Left hindlimb (tissue), 1 donor: ENCODE measurements around the gene IGSF3.

Experiments
- DNase-seq: peaks from one replicate; pipeline ENCODE4 v3.0.0-alpha.2; 2018

Gene IGSF3

DNA sequence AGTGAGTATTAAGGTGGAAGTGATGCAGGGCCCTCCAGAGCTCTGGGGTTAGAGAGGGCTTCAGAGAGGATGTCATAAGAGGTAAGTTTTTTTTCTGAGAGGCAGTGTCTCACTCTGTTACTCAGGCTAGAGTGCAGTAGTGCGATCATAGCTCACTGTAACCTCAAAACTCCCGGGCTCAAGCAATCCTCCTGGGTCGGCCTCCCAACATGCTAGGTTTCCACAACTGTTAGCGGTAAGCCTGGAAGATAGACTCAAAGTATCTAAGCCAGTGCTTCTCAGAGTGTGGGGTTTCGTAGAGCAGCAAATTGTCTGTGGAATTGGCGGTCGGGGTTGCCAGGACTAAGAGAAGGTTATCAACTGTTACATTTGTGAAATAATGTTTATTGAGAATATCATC lies 18.6 kb upstream of the IGSF3 start:
- DNase-seq, result no peak

DNA sequence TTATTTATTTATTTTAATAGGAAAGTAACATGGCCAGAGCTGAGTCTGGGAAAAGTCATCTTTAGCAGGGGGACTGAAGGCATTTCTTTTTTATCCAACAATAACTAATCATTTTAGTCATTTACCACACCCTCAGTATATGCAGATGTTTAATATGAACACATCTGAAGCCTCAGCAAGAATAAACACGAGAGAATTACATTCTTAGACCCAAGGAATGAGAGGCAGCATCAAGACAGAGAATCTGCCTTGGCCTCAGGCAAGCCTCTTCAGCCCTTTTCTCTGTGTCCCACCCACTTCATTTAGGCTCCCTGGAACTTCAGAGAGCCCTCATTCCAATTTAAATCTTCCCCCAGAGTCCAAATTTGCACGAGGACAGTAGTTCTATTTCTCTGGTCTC lies 17.0 kb upstream of the IGSF3 start:
- no peak for DNase-seq

DNA sequence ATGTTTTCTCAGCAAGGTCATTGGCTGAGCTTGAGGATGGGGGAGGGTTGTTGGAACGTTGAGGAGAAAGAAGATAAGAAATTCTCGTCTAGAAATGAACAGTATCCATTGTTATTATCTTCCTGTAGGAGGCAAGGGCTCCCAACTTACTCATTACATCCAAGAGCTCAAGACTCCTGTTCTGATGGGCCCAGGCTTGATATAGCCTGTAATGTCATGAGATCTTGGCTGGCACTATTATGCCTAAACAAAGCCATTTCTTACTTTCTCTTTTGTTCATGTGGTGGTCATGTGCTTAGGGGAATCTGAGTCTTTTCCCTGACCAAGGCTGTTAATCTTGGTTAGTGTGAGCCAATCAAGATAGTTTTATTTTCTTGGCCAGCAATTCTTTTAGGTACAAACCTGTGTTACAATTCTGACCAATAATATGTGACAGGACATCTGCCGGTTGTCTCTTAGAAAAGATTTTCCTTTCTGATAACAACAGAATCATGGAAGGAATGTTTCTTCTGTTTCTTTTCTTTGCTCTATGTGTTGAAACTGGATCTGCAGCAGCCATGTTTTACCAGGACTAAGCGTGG lies 15.2 kb upstream of the IGSF3 start:
- no peak for DNase-seq

DNA sequence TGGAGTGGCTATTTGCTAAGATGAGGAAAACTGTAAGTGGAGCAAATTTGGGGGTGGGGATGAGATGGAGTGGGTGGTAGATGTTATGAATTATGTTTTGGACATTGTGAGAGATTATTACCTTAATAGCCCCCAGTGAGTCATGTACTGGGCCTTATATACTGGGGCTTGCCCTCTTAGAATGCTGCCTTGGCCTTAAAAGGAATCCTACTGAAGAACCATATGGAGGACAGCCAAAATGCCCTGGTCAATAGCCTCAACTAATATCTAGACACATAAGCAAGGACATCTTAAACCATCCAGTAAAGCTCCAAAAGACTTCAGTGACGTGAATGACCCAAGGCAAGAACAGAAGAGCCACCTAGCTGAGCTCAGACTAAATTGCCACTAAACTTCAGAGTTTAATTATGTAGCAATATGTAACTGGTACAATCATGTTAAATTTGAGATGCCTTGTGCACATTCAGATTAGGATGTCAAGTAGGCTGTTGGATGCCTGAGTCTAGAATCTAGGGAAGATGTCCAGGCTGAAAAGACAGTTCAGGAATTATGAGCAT lies 13.9 kb upstream of the IGSF3 start:
- no peak for DNase-seq

DNA sequence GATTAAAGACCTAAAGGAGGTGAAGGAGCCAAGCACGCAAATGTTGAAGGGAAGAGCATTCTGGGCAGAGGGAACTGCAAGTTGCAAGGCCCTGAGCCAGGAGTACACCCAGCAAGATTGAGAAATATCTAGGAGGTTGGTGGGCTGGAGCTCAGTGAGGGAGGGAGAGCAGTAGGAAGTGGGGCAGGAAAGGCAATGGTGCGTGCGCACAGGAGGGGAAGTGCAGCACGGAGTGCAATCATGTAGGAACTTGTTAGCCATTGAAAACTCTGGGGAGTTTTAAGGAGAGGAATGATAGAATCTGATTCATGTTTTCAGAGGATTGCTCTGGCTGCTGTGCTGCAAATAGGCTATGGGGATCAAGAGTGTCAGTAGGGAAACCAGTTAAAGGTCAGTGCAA lies 13.2 kb upstream of the IGSF3 start:
- no peak for DNase-seq

DNA sequence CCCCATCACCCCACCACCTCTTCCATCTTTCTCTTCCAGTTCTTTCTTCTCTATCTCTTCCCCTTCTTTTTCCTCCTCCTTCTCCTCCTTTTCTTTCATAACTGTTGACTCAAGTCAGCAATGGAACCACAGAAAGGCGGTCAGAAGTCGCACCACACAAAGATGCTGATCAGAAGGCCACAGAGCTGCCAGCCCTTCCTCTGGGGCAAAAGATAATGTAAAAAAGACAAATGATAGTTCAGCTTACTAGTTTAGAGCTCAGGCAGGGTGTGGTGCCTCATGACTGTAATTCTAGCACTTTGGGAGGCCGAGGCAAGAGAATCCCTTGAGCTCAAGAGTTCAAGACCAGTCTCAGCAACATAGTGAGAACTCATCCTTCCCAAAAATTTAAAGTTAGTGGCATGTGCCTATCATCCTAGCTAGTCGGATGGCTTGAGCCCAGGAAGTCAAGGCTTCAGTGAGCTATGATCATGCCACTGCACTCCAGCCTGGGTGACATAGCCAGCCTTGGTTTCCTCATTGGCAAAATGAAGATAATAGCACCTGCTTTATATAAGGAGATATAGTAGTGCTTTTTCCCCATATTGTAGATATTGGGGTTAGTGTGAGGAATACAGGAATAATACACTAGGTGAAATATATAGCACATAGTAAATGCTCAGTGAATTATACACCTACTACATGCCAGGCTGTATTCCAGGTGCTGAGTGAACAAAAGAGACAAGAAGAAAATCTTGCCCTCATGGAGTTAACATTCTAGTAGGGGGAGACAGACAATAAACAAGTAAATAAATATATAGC lies 12.5 kb upstream of the IGSF3 start:
- DNase-seq, result no peak

DNA sequence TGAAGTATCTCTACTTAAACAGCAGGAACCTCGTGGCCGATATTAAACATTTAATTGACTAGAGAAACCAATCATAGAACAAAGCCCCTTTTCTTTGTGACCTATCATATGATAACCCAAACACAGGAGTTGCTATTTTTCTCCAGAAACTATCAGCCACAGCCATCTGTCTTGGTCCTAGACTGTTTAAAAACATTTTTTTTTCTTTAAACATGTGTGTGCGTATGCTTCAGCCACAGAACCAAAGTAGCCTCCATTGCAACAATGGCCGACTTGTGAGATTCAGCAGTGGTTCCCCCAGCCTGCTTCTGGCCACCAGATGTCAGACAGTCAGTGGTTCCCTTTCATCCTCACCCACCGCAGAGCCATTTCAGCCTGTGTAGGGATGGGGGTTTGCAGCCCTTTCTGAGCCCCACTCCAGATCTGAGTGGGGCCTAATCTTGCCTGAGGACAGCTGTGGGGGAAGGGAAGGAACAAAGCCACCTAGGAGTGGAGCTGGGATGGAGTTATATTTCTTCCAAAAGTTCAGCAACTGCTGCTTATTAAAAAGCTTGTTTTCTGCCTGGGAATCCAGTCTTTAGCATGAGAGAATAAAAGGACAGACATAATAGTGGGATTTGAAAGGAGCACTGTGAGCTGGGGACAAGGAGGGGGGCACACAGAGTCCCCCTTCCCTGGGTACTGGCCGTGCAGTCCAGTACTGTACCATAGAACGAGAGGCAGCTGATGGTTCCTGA lies 11.7 kb upstream of the IGSF3 start:
- no peak for DNase-seq

DNA sequence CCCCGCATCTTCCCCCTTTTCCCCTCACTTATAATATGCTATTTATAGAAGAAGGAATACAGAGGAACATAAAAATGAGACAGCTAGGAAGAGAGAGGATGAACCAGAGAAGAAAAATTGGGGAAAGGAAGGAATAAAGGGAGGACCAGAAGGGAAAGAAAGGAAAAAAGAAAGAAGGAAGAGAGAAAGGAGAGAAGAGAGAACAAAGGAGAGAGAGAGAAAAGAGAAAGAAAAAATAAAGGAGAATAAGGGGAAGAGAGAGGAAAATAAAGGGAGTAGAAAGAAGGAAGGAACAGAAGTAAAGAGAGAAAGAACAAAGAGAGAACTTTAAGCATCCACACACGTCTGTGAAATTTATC lies 11.2 kb upstream of the IGSF3 start:
- DNase-seq, result no peak

DNA sequence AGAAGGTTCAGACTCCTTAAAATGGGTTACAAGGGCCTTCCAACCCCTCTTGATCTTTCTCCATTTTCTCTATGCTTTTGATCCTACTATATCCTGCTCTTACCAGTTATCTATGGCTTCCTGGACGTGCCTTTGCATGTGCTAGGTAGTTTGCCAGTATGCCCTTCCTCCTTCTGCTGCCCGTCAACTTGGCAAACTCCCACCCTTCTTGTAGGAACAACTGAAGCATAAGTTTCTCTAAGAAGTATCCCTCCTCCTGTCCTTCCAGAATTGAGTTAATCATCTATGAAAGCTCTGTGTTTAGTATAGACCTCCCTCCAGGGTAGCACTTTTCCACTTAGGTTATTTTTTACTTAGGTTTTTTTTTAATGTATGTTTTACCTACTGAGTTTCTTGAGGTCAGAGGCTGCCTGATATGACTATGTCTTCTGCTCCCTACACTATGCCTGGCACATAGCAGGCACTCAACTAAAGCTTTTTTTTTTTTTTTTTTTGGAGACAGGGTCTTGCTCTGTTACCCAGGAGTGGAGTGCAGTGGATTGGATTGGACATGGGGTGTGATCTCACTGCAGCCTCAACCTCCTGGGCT lies 10.0 kb upstream of the IGSF3 start:
- no peak for DNase-seq

DNA sequence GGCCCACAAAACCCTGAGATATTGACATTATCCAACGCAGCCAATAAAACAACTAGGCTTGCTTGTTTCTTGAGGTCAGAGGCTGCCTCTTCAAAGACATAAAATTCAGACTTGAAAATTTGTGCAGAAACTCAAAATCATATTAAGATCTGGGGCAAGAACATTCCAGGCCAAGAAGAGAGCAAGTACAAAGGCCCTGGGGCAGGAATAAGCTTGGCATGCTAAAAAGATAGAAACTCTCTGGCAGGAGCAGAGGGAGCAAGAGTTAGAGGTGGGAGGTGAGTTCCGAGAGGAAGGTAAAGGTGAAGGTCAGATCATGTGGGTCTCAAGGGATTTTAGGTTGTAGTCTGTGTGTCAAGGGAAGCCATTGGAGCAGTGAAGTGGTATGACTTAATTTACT lies 8.8 kb upstream of the IGSF3 start:
- no peak for DNase-seq

DNA sequence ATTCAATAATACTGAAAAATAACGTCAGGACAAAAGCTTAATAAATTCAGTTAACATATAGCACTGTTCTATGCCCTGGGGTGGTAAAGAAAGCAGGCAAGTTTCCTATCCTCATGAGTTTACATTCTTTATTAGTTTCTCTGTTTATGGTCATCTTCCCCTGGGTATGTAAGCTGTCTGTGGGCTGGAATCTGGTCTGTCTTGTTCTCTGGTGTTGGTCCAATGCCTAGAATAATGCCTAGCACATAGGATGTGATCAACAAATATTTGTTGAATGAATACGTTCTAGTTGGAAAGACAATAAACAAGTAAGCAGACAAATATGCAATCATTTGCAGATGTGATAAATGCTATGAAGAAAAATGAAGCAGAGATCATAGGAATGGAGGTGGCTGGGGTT lies 7.2 kb upstream of the IGSF3 start:
- no peak for DNase-seq

DNA sequence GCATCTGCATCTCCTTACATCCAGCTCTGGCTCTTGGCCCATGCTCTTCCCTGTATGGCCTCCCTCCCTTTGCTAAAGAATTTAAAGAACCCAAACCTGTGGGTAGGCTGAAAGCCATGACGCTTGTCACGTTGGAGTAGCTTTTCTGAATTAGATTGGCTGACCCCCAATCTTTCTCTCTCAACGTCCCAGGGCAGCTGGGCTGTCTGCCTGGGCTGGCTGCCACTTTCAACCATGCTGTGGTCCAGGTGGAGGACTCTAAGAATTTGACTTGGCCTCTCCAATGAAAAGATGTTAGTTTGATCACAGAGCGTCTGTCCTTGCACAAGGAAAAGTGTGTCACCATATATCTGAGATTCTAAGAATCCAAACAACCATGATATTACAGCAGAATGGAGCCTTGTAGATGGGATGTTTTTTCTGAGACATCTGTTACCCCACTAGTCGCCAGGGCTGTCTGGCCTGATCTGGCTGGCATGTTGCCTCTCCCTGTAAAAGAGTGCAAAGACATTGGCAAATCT lies 6.5 kb upstream of the IGSF3 start:
- peak; percentile 92 for DNase-seq

DNA sequence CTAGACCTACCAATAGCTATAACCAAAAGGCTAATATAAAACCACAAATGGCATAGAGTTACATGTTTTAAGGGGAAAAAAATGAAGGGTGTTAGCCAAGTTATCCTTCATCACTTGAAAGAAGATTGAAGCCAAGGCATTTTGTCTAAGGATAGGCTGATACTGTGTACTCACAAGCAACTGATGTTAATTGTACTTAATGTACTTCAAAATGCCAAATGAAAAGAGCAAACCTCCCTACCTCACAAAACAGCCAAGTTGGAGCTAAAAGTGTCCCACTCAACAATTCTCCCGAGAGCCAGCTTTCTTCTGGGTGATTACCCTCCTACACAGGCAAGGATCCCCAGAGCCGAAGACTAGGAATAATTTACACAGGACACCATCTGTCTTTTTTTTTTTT lies 4.4 kb upstream of the IGSF3 start:
- no peak for DNase-seq

DNA sequence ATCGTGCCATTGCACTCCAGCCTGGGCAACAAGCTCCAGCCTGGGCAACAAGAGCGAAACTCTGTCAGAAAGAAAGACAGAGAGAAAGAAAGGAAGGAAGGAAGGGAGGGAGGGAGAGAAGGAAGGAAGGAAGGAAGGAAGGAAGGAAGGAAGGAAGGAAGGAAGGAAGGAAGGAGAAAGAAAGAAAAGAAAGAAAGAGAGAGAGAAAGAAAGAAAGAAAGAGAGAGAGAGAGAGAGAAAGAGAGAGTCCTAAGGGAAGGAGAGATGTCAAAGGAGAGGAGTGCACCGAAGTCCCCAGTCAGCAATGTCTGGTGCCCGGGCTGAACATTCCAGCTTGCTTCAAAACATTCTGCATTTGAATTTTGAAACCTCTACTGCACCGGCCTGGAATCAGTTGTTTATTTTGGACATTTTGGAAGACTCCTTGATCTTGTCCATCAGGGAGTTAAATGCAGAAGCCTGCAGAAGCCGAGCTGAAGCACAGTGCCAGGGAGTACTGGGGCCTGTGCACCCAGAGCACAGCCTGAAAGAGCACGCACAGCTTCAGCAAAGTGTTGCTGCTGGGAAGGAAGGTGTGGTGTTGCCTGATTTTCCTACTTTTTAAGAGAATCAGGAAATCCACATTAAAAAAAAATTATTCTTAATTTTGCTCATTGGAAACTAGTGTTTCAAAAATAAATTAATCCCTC lies 3.7 kb upstream of the IGSF3 start:
- no peak for DNase-seq

DNA sequence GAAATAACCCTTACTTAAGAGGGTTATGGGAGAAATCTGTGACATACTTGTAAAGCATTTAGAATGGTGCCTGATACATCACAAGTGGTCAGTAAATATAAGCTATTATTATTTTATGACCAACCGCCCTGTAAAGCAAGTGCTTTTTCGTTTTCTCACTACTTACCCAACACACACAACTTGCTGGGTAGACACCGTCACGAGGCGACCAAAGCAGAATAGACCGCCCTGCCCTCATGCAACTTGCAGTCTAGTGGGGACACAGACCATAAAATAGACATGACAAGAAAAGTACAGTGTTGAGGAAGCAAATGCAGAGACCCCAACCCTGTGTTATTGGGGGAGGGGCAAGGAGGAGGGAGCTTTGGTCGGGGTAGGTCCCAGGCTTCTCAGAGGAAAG lies 744 bp upstream of the IGSF3 start:
- no peak for DNase-seq

DNA sequence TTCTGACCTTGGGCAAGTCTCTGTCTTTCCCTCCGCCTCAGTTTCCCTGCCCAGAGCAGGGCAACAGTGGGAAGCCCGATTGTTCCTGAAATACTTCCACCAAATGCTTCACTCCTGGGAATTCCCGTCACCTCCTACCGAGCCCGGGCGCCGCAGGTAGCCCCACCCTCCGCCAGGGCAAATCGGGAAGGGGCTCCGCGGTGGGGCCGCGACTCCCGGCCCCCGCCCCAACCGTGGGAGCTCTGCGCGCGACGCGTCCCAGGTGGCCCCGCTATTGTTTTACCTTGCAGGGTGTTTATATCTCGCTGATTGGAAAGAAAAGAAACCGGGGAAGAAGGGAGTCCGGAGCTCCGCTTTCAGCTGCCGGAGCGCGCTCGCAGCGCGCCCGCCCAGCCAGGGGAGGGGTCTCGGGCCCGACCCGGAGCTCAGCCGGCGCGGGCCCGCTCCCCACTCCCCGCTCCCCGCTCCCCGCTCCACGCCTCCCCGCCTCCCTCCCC lies 407 bp downstream of the IGSF3 start:
- DNase-seq, result no peak

DNA sequence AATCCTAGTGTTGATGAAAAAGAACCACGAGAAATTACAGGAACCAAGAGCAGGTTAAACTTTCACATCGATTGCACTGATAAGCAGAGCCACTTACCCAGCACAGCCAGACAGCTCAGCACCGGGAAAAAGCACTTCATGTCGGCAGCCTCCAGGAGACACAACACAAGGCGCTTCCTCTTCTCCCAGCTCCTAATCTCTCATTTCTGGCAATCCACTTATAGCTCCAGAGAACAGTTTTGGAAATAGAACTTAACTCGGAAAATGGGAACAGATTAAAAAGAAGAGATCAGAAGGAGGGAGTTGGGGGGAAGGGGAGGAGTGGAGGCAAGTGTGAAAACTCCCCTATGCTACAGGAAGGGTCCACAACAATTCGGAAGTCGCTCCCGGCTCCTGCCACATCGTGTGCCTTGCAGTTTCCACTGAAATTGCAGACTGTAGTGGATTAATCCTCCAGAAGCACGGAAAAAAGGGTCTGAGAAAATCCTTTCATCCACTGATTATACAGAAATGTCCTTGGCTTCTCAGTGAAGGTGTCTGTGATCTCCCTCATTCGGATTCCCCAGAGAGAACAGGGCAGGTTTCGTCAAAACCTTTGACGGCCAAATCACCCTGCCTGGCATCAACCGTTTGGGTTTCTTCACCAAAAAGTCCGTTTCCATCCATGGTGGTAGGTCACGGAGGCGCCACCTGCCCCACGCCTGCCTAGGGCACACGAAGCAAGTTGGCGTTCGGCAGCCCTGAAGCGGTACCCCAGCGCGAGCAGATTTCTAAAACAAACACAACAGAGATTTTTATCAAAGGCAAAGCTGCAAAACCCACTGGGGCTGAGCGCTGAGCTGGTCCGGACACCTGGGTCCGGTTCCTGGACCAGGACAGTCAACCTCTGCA lies 1.1 kb downstream of the IGSF3 start:
- DNase-seq, result no peak

DNA sequence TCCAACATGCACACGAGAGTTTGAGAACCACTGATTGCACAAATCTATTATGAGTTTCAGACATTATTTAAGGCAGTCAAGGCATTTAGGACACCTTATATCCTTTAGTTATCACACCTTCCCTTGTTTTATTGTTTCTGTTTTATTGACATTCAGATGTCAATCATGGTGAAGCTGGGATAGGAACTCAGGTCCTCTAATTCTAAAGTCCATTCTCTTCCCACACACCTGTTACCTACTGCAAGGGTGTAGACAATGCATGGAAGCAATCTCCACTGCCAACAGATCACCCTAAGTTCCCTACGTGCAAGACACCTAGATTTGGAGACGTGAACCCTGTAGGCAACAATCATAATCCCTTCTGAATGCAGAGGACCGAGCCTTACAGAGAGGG lies 2.6 kb downstream of the IGSF3 start:
- DNase-seq, result no peak

DNA sequence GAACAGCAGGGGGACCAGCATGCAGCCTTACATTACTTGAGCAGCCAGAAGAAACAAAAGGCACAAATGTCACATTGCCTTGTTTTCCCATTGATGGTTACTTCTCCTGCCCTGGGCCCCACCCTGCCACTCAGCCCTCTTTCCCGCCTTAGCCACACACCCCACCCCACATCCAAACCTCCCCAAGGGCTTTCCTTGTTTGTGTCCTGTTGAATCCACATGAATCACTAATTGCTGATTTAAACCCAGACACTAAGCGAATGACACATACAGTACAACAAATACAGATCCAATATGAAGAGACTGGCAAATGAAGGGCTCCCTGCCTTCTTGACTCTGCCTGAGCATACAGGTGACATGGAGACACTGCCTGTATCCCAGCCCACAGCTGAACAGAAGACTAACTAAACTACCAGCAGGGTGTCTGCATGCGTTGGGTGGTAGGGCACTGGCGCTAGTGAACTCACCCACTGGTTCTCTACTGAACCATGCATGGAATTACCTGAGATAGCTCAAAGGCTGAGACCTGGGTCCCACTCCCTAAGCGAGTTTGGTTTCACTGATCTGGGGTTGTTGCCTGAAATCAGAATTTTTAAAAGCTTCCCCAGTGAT lies 3.1 kb downstream of the IGSF3 start:
- DNase-seq, result no peak

DNA sequence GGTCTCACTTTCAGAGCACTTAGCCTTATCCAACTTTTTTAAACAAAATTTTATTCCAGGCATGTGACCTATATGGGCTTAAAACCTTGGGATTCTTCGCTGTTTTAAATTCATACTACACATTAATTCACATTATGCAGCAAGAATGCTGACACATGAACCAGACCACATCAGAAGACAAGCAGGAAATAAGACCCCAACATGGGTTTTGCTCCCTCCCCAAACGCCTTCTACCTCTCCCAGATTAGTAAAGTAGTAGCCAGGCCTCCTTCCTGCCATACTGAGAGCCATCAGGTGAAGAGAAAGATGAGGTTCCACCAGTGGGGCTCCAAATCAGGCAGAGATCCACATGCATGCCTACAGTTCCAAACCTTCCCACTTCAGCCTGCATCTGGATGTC lies 3.7 kb downstream of the IGSF3 start:
- DNase-seq, result no peak

DNA sequence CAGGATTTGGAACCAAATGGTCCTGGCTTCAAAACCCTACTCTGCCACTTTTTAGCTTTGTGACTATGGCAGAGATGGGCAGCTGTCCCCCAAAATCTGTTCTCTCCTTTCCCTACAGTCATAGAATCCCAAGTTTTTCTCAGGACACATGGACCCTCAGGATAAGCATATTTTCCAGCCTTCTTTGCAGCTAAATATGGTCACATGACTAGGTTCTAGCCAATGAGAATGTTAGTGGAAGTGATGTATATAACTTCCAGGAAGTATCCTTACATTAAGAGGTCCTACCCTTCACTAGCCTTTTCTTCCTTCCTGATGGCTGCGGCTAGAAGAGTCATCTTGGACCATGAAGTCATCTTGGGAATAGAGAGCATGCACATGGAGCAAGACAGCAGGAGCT lies 5.9 kb downstream of the IGSF3 start:
- DNase-seq, result no peak
